Duodenal mucosa (tissue), 2 donors: ENCODE measurements around the gene TJP1.
"Not testable (repeated sequence)": the region's sequence is repeated elsewhere in the genome, so short reads cannot be mapped to it uniquely, and the experiment has no call there.

ENCODE experiments used
- H3K27ac ChIP-seq: one replicate; pipeline ENCODE4 v1.7.0; 2013; ENCODE audit warnings: low read depth, low read length
- H3K27me3 ChIP-seq, 2 donors: one replicate each; pipeline ENCODE4 v1.7.0; 2013; ENCODE audit warnings: low read length in 2 of 2, control low read depth in 1 of 2; ENCODE audit not compliant: insufficient read depth in 2 of 2, control insufficient read depth in 1 of 2
- H3K36me3 ChIP-seq, 2 donors: one replicate each; pipeline ENCODE4 v1.7.0; 2013; ENCODE audit warnings: low read length in 2 of 2, control low read depth in 1 of 2; ENCODE audit not compliant: insufficient read depth in 2 of 2, control insufficient read depth in 1 of 2
- H3K4me1 ChIP-seq, 2 donors: one replicate each; pipeline ENCODE4 v1.7.0; 2013; ENCODE audit warnings: low read length in 2 of 2, control low read depth in 1 of 2; ENCODE audit not compliant: insufficient read depth in 2 of 2, control insufficient read depth in 1 of 2
- H3K4me3 ChIP-seq, 2 donors: one replicate each; pipeline ENCODE4 v1.7.0; 2013; ENCODE audit warnings: low read length in 2 of 2, low read depth in 1 of 2
- H3K9ac ChIP-seq, 2 donors: one replicate each; pipeline ENCODE4 v1.7.0; 2013; ENCODE audit warnings: low read length in 2 of 2, low read depth in 1 of 2
- H3K9me3 ChIP-seq, 2 donors: one replicate each; pipeline ENCODE4 v1.7.0; 2013; ENCODE audit warnings: low read length in 2 of 2, control low read depth in 1 of 2; ENCODE audit not compliant: control insufficient read depth in 1 of 2

TJP1 gene

GRCh38 chr15:29711531-29711930, 110.7 kb downstream of the TJP1 start:
- no peaks in the 10 kb centered on the region for H3K27me3 ChIP-seq
- H3K4me1 ChIP-seq = peaks cover 15 to 21% of the 10 kb centered on the region in 2 donors
- H3K9me3 ChIP-seq = no peaks in the 10 kb centered on the region
- H3K4me3 ChIP-seq = no peak overlapping the region
- no peak overlapping the region for H3K27ac ChIP-seq
- H3K9ac ChIP-seq = no peak overlapping the region
- peaks cover 23 to 53% of the 10 kb centered on the region in 2 donors for H3K36me3 ChIP-seq

- no peak overlapping the region for H3K4me3 ChIP-seq
- H3K4me1 ChIP-seq = peaks cover 12 to 16% of the 10 kb centered on the region in 2 donors
- no peaks in the 10 kb centered on the region for H3K9me3 ChIP-seq
- no peak overlapping the region for H3K9ac ChIP-seq
- peaks cover 37 to 57% of the 10 kb centered on the region in 2 donors for H3K36me3 ChIP-seq
- H3K27ac ChIP-seq = no peak overlapping the region
- H3K27me3 ChIP-seq = no peaks in the 10 kb centered on the region
Measured at GRCh38 chr15:29708519-29708918, 113.7 kb downstream of the TJP1 start.

GRCh38 chr15:29704950-29705597, 117.2 kb downstream of the TJP1 start:
- Histone ChIP-seq H3K4me3 (no peak overlapping the region), H3K27ac (no peak overlapping the region), H3K9me3 (no peaks in the 10 kb centered on the region), H3K36me3 (peaks cover 36 to 48% of the 10 kb centered on the region in 2 donors), H3K9ac (no peak overlapping the region), H3K27me3 (no peaks in the 10 kb centered on the region), H3K4me1 (no peaks in the 10 kb centered on the region)

- Histone ChIP-seq H3K27ac (no peak overlapping the region), H3K9ac (no peak overlapping the region), H3K4me3 (no peak overlapping the region), H3K9me3 (no peaks in the 10 kb centered on the region), H3K36me3 (peaks cover 22 to 23% of the 10 kb centered on the region in 2 donors), H3K27me3 (no peaks in the 10 kb centered on the region), H3K4me1 (no peaks in the 10 kb centered on the region)
Measured at GRCh38 chr15:29701151-29701550, 121.1 kb downstream of the TJP1 start.

GRCh38 chr15:29700296-29700695, 122.0 kb downstream of the TJP1 start:
- Histone ChIP-seq H3K4me3 (no peak overlapping the region), H3K9ac (no peak overlapping the region), H3K9me3 (no peaks in the 10 kb centered on the region), H3K36me3 (peaks cover 19 to 20% of the 10 kb centered on the region in 2 donors), H3K27me3 (no peaks in the 10 kb centered on the region), H3K4me1 (no peaks in the 10 kb centered on the region), H3K27ac (no peak overlapping the region)

- H3K36me3 ChIP-seq = peaks cover 14 to 15% of the 10 kb centered on the region in 2 donors
- no peaks in the 10 kb centered on the region for H3K9me3 ChIP-seq
- no peak overlapping the region for H3K9ac ChIP-seq
- no peaks in the 10 kb centered on the region for H3K4me1 ChIP-seq
- no peak overlapping the region for H3K27ac ChIP-seq
- no peak overlapping the region for H3K4me3 ChIP-seq
- no peaks in the 10 kb centered on the region for H3K27me3 ChIP-seq
Measured at GRCh38 chr15:29699791-29700190, 122.5 kb downstream of the TJP1 start.

- Histone ChIP-seq H3K27me3 (no peaks in the 10 kb centered on the region), H3K4me3 (no peak overlapping the region), H3K9me3 (no peaks in the 10 kb centered on the region), H3K4me1 (no peaks in the 10 kb centered on the region), H3K27ac (no peak overlapping the region), H3K36me3 (peaks cover 5 to 8% of the 10 kb centered on the region in 2 donors), H3K9ac (no peak overlapping the region)
Measured at GRCh38 chr15:29698030-29698701, 124.1 kb downstream of the TJP1 start.

- H3K27ac ChIP-seq = no peak overlapping the region
- H3K4me1 ChIP-seq = no peaks in the 10 kb centered on the region
Measured at GRCh38 chr15:29696950-29697738, 125.1 kb downstream of the TJP1 start.

GRCh38 chr15:29696506-29696905, 125.8 kb downstream of the TJP1 start:
- not testable (repeated sequence) for H3K4me3 ChIP-seq, H3K27me3 ChIP-seq, H3K4me1 ChIP-seq, H3K9me3 ChIP-seq, H3K27ac ChIP-seq, H3K36me3 ChIP-seq, H3K9ac ChIP-seq

More at GRCh38 chr15:29696950-29697738, 125.1 kb downstream of the TJP1 start:
- Histone ChIP-seq H3K9me3 (no peaks in the 10 kb centered on the region), H3K9ac (no peak overlapping the region), H3K4me3 (no peak overlapping the region), H3K27me3 (no peaks in the 10 kb centered on the region), H3K36me3 (peaks cover 4 to 5% of the 10 kb centered on the region in 2 donors)
